Measurements from ENCODE around the gene AGO1.
"Not testable (repeated sequence)": the region's sequence is repeated elsewhere in the genome, so short reads cannot be mapped to it uniquely, and the experiment has no call there.

AGO1 gene

DNA sequence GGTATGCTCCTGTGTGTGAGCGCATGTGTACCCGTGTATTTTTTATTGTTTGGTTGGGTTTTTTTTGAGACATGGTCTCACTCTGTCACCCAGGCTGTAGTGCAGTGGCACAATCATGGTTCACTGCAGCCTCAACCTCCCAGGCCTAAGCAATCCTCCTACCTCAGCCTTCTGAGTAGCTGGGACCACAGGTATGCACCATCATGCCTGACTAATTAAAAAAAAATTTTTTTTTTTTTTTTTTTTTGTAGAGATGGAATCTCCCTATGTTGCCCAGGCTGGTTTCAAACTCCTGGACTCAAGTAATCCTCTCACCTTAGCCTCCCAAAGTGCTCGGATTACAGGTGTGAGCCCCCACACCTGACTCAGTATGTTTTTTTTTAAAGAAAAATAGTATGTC lies 89.6 kb downstream of the AGO1 start:
- not testable (repeated sequence) for DNase-seq (ENCODE audit: low read depth)

GRCh38 chr1:35980090-35980489 lies 97.1 kb downstream of the AGO1 start:
- no peak for DNase-seq (ENCODE audit: low read depth)

Data from HS-27A (cell line).